A549 (cell line): Measurements from ENCODE around the gene SH3BP2. TPM values are rescaled to one million over a fixed set of nuclear protein-coding genes. Genes with fewer than 3 reads are reported as not detected.

ENCODE experiments used
- ATAC-seq, 2 experiments: fragments of 200-7000 bp in 1 of 2; fragments of >200 bp in 1 of 2; cut with Nextera tagmentation in 1 of 2; cut with Tn5 transposase in 1 of 2; 3 replicates each; pipeline versions ENCODE4 v1.8.0 to v1.9.1; 2018 to 2020; ENCODE audit warnings: mild to moderate bottlenecking in 1 of 2, moderate library complexity in 1 of 2
- CTCF ChIA-PET: fragments of 300-600 bp; sonication (Branson Sonifier 250); formaldehyde crosslinking; extraction: SDS; loops from one replicate; lab custom pipeline; 2021; ENCODE audit warnings: antibody characterized with exemption, inconsistent platforms; lab: Yijun Ruan, JAX
- POLR2A ChIA-PET: fragments of 350-600 bp; formaldehyde crosslinking; extraction: SDS; loops from one replicate; lab custom pipeline; 2021; ENCODE audit warnings: antibody characterized with exemption, inconsistent platforms; lab: Yijun Ruan, JAX
- DNase-seq, 2 experiments: peaks; one replicate each; pipeline versions ENCODE4 v3.0.0 to v3.0.0-alpha.2; 2011 to 2016; ENCODE audit warnings: low read depth in 1 of 2, low spot score in 1 of 2
- FAIRE-seq: peaks from 2 replicates; lab custom pipeline; 2011; peaks lifted over from hg19 to GRCh38; lab: Jason Lieb, UNC
- H3K27ac ChIP-seq, 2 experiments: fragments of >200 bp; sonication (Bioruptor Twin); formaldehyde crosslinking; 3 replicates each; pipeline ENCODE4 v1.5.1; 2016 to 2017
- H3K4me1 ChIP-seq: fragments of >200 bp; sonication (Bioruptor Twin); formaldehyde crosslinking; 3 replicates; pipeline ENCODE4 v1.6.1; 2016
- H3K4me2 ChIP-seq: fragments of >200 bp; sonication (Bioruptor Twin); formaldehyde crosslinking; 3 replicates; pipeline ENCODE4 v1.6.1; 2016
- H3K4me3 ChIP-seq: fragments of >200 bp; sonication (Bioruptor Twin); formaldehyde crosslinking; 3 replicates; pipeline ENCODE4 v1.5.1; 2016
- H3K9me3 ChIP-seq: fragments of >200 bp; sonication (Bioruptor Twin); formaldehyde crosslinking; 3 replicates; pipeline ENCODE4 v1.6.1; 2016
- ATOH8 ChIP-seq: fragments of 250-450 bp; sonication (Bioruptor Pico); IDR thresholded peaks from 2 replicates; pipeline ENCODE4 v1.5.0; 2020; ENCODE audit warnings: low read depth, mild to moderate bottlenecking, moderate library complexity
- BHLHE40 ChIP-seq: IDR thresholded peaks from 2 replicates; pipeline ENCODE4 v1.6.1; 2012; ENCODE audit warnings: low read depth, low read length, inconsistent platforms
- CBX8 ChIP-seq: fragments of 200-600 bp; sonication (generic); IDR thresholded peaks from 2 replicates; pipeline ENCODE4 v1.6.1; 2016
- CHD2 ChIP-seq: fragments of 150-350 bp; IDR thresholded peaks from 2 replicates; pipeline ENCODE4 v1.6.1; 2014; ENCODE audit warnings: low read length; ENCODE audit not compliant: partially characterized antibody
- CHD4 ChIP-seq: fragments of 200-600 bp; sonication (generic); IDR thresholded peaks from 2 replicates; pipeline ENCODE4 v1.6.1; 2016; ENCODE audit warnings: antibody characterized with exemption, mild to moderate bottlenecking, borderline replicate concordance
- EHF ChIP-seq: fragments of 250-450 bp; sonication (Bioruptor Pico); IDR thresholded peaks from 2 replicates; pipeline ENCODE4 v1.5.0; 2020; ENCODE audit warnings: mild to moderate bottlenecking
- ESRRA ChIP-seq: fragments of 150-350 bp; IDR thresholded peaks from 2 replicates; pipeline ENCODE4 v1.6.1; 2014; ENCODE audit warnings: mild to moderate bottlenecking, low read length, borderline replicate concordance
- FOSL2 ChIP-seq, 2 experiments: fragments of 450-650 bp in 1 of 2; fragments of >200 bp in 1 of 2; sonication (Bioruptor Twin) in 1 of 2; formaldehyde crosslinking; IDR thresholded peaks; 2 replicates each; pipeline versions ENCODE4 v1.5.0 to v1.6.1; 2016 to 2020; ENCODE audit warnings: mild to moderate bottlenecking in 1 of 2, moderate library complexity in 1 of 2
- FOXS1 ChIP-seq: fragments of 250-450 bp; sonication (Bioruptor Pico); IDR thresholded peaks from 2 replicates; pipeline ENCODE4 v1.5.0; 2020; ENCODE audit warnings: mild to moderate bottlenecking, moderate library complexity
- GATA3 ChIP-seq: IDR thresholded peaks from 2 replicates; pipeline ENCODE4 v1.6.1; 2012; ENCODE audit warnings: borderline replicate concordance
- HOXB13 ChIP-seq: fragments of 250-450 bp; sonication (Bioruptor Pico); IDR thresholded peaks from 2 replicates; pipeline ENCODE4 v1.5.0; 2020; ENCODE audit warnings: low read depth, mild to moderate bottlenecking, moderate library complexity
- HOXB5 ChIP-seq: fragments of 250-450 bp; sonication (Bioruptor Pico); IDR thresholded peaks from 2 replicates; pipeline ENCODE4 v1.5.0; 2020; ENCODE audit warnings: mild to moderate bottlenecking, moderate library complexity
- PHF8 ChIP-seq: fragments of 200-600 bp; sonication (generic); IDR thresholded peaks from 2 replicates; pipeline ENCODE4 v1.6.1; 2016; ENCODE audit warnings: low read depth, mild to moderate bottlenecking, antibody characterized with exemption, moderate library complexity, borderline replicate concordance
- POLR2AphosphoS2 ChIP-seq: conservative IDR thresholded peaks from 2 replicates; pipeline ENCODE4 v1.6.1; 2012; ENCODE audit warnings: low read length, improper control_type of control experiment, inconsistent platforms
- RAD21 ChIP-seq, 2 experiments: fragments of >200 bp in 1 of 2; sonication (Bioruptor Twin) in 1 of 2; formaldehyde crosslinking in 1 of 2; IDR thresholded peaks in 1 of 2; conservative IDR thresholded peaks in 1 of 2; 2 replicates in 1 of 2; 3 replicates in 1 of 2; pipeline ENCODE4 v1.6.1; 2012 to 2018; ENCODE audit warnings: inconsistent platforms in 1 of 2
- SMC3 ChIP-seq: fragments of >200 bp; sonication (Bioruptor Twin); formaldehyde crosslinking; IDR thresholded peaks from 3 replicates; pipeline ENCODE4 v1.6.1; 2018; ENCODE audit warnings: inconsistent platforms
- TP53 ChIP-seq: fragments of 250-450 bp; sonication (Bioruptor Pico); IDR thresholded peaks from 2 replicates; pipeline ENCODE4 v1.5.0; 2021; ENCODE audit warnings: mild to moderate bottlenecking, moderate library complexity
- ZC3H11A ChIP-seq: fragments of 450-650 bp; IDR thresholded peaks from 2 replicates; pipeline ENCODE4 v1.6.1; 2014; ENCODE audit warnings: antibody characterized with exemption, mild to moderate bottlenecking
- ZFP36 ChIP-seq: fragments of 450-650 bp; IDR thresholded peaks from 2 replicates; pipeline ENCODE4 v1.6.1; 2014; ENCODE audit warnings: borderline replicate concordance; ENCODE audit not compliant: partially characterized antibody
- ZSCAN20 ChIP-seq: fragments of 250-450 bp; sonication (Bioruptor Pico); IDR thresholded peaks from 2 replicates; pipeline ENCODE4 v1.8.0; 2022; ENCODE audit warnings: mild to moderate bottlenecking, moderate library complexity
- WGBS: methylation state at CpG from one replicate; pipeline ENCODE4 v1.1.6; 2017; ENCODE audit errors: missing lambda C conversion rate; 5-methylcytosine and 5-hydroxymethylcytosine counted together
- polyA plus RNA-seq, 4 experiments: library from polyadenylated mRNA; depleted of rRNA in 3 of 4; stranded (reverse); fragments of >200 nt; fragmentation: RNase III in 1 of 4; extraction: RNeasy Plus Mini Kit Qiagen cat#74134 plus additional on column Dnase treatment in 1 of 4; gene quantifications; 2 replicates in 3 of 4; 3 replicates in 1 of 4; pipeline ENCODE4 v1.2.3, GENCODE V29; 2011 to 2017
- TF ChIP-seq, protein P1 (sequence below): fragments of >200 bp; sonication (Bioruptor Twin); formaldehyde crosslinking; IDR thresholded peaks from 3 replicates; pipeline ENCODE4 v1.6.1; 2016
- TF ChIP-seq, protein P2 (sequence below): IDR thresholded peaks from 2 replicates; pipeline ENCODE4 v1.6.1; 2012
- TF ChIP-seq, protein P3 (sequence below): fragments of >200 bp; sonication (Bioruptor Twin); formaldehyde crosslinking; IDR thresholded peaks from 2 replicates; pipeline ENCODE4 v1.6.1; 2016
- TF ChIP-seq, protein P4 (sequence below): fragments of 450-650 bp; IDR thresholded peaks from 2 replicates; pipeline ENCODE4 v1.6.1; 2014; ENCODE audit warnings: antibody characterized with exemption

SH3BP2 gene
- polyA plus RNA-seq, 2 of the 4 experiments (the other 2 are of a cell fraction), result 4.4 to 6.0 TPM

- POLR2A ChIA-PET, result no interaction called here
- no peak for DNase-seq
- Histone ChIP-seq H3K4me2 (no peak overlapping the region), H3K4me1 (0 out of 3 replicates have a peak, but pooled peaks cover 3% of the 10 kb centered on the region), H3K4me3 (no peak overlapping the region), H3K9me3 (no peaks in the 10 kb centered on the region), H3K27ac (peak overlapping the region in 1 of 2 experiments; percentile 45; a peak in 1 of 6 replicates)
- no peak for FAIRE-seq
- 0 out of 6 replicates have a peak, but pooled peaks of 1 of the 2 experiments have one; percentile 7 for ATAC-seq
- TF ChIP-seq, protein P1, sequence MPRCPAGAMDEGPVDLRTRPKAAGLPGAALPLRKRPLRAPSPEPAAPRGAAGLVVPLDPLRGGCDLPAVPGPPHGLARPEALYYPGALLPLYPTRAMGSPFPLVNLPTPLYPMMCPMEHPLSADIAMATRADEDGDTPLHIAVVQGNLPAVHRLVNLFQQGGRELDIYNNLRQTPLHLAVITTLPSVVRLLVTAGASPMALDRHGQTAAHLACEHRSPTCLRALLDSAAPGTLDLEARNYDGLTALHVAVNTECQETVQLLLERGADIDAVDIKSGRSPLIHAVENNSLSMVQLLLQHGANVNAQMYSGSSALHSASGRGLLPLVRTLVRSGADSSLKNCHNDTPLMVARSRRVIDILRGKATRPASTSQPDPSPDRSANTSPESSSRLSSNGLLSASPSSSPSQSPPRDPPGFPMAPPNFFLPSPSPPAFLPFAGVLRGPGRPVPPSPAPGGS, result no peak
- no peak for TF ChIP-seq ZSCAN20
- TF ChIP-seq CHD4, result no peak
- no peak for TF ChIP-seq BHLHE40
- TF ChIP-seq, protein P2, sequence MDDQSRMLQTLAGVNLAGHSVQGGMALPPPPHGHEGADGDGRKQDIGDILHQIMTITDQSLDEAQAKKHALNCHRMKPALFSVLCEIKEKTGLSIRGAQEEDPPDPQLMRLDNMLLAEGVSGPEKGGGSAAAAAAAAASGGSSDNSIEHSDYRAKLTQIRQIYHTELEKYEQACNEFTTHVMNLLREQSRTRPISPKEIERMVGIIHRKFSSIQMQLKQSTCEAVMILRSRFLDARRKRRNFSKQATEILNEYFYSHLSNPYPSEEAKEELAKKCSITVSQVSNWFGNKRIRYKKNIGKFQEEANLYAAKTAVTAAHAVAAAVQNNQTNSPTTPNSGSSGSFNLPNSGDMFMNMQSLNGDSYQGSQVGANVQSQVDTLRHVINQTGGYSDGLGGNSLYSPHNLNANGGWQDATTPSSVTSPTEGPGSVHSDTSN, result no peak
- TF ChIP-seq ESRRA, result no peak
- TF ChIP-seq ZFP36, result no peak
- no peak for TF ChIP-seq EHF (CRISPR knock-in tag)
- no peak for TF ChIP-seq CBX8
- TF ChIP-seq PHF8, result no peak
- TF ChIP-seq POLR2AphosphoS2, result no peak
- TF ChIP-seq ATOH8, result no peak
- no peak for TF ChIP-seq FOSL2 (IDR thresholded peaks at IDR 0.05)
- TF ChIP-seq FOSL2 (CRISPR knock-in tag; IDR thresholded peaks at IDR 0.05), result no peak
- TF ChIP-seq, protein P3, sequence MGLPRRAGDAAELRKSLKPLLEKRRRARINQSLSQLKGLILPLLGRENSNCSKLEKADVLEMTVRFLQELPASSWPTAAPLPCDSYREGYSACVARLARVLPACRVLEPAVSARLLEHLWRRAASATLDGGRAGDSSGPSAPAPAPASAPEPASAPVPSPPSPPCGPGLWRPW, result no peak
- no peak for TF ChIP-seq FOXS1 (CRISPR knock-in tag)
- TF ChIP-seq HOXB13 (CRISPR knock-in tag), result no peak
- no peak for TF ChIP-seq SMC3
- TF ChIP-seq CHD2, result no peak
- TF ChIP-seq GATA3, result no peak
- TF ChIP-seq RAD21 (conservative IDR thresholded peaks at IDR 0.05 in 1 of 2, IDR thresholded peaks at IDR 0.05 in 1 of 2), result no peak
- CTCF ChIA-PET, result interaction anchor here (0.7 kb wide), 1 partner anchor 24 kb away, joined by 3 read pairs; no protein-coding TSS in a partner anchor
- WGBS, result 58% methylated on average over 8 of the region's 18 CpGs
These were observed 5.4 kb upstream of the SH3BP2 start for GRCh38 chr4:2787230-2788100.

DNA sequence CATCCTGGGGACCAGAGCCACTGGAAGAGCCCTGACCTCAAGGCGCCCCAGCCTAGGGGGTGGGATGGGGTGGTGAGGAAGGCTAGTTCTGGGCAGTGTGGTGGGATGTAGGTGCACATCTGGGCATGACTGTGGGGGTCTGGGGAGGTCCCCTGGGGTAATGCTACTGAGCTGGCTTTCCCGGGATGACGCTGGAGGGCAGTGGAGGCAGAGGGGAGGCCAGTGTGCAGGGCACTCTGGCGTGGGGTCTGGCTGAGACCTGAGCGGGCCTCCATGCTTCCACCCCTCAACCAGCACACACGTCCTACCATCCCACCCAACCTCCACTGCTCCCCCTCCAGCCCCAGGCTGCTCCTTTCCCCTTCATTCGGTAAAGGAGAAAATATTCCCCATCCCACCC, 4.8 kb upstream of the SH3BP2 start:
- Histone ChIP-seq H3K4me3 (no peak overlapping the region), H3K27ac (peak overlapping the region in 1 of 2 experiments; percentile 45; a peak in 1 of 6 replicates), H3K9me3 (no peaks in the 10 kb centered on the region)
- FAIRE-seq (no peak), DNase-seq (no peak), ATAC-seq (no peak)
- POLR2A ChIA-PET, result no interaction called here
- CTCF ChIA-PET, result interaction anchor here (0.7 kb wide), 1 partner anchor 25 kb away, joined by 3 read pairs; no protein-coding TSS in a partner anchor
- TF ChIP-seq HOXB5 (CRISPR knock-in tag) (no peak), ZC3H11A (no peak), RAD21 (conservative IDR thresholded peaks at IDR 0.05 in 1 of 2, IDR thresholded peaks at IDR 0.05 in 1 of 2) (no peak), FOSL2 (IDR thresholded peaks at IDR 0.05) (no peak), FOSL2 (CRISPR knock-in tag; IDR thresholded peaks at IDR 0.05) (no peak), TP53 (CRISPR knock-in tag) (no peak), EHF (CRISPR knock-in tag) (no peak)
- TF ChIP-seq, protein P4, sequence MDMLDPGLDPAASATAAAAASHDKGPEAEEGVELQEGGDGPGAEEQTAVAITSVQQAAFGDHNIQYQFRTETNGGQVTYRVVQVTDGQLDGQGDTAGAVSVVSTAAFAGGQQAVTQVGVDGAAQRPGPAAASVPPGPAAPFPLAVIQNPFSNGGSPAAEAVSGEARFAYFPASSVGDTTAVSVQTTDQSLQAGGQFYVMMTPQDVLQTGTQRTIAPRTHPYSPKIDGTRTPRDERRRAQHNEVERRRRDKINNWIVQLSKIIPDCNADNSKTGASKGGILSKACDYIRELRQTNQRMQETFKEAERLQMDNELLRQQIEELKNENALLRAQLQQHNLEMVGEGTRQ, result no peak
- TF ChIP-seq, all 56 proteins: peak for 0
- 74% methylated on average over 3 of the region's 7 CpGs for WGBS
- Histone ChIP-seq H3K4me2 (no peak overlapping the region), H3K4me1 (0 out of 3 replicates have a peak, but pooled peaks cover 3% of the 10 kb centered on the region)
